D721Med (cell line): ENCODE measurements around the gene DKK1.

Experiments used
- DNase-seq: peaks from one replicate; pipeline ENCODE4 v3.0.0; 2011; ENCODE audit warnings: low spot score; ENCODE audit not compliant: insufficient read length
- FAIRE-seq: peaks from 2 replicates; lab custom pipeline; 2011; peaks lifted over from hg19 to GRCh38; lab: Jason Lieb, UNC
- CTCF ChIP-seq: IDR thresholded peaks from 2 replicates; pipeline ENCODE4 v1.5.1; 2012; ENCODE audit warnings: mild to moderate bottlenecking, control low read depth; ENCODE audit not compliant: insufficient read depth; ENCODE audit errors: missing control alignments

The DKK1 gene

GRCh38 chr10:52308251-52309031 lies 5.6 kb upstream of the DKK1 start:
- FAIRE-seq (no peak), DNase-seq (peak; percentile 25)
- peak; percentile 69 for TF ChIP-seq CTCF

- TF ChIP-seq CTCF, result no peak
- DNase-seq, result no peak
- no peak for FAIRE-seq
These were observed 1.2 kb upstream of the DKK1 start for GRCh38 chr10:52312942-52313255.

- no peak for TF ChIP-seq CTCF
- FAIRE-seq (no peak), DNase-seq (no peak)
These were observed 687 bp upstream of the DKK1 start for GRCh38 chr10:52313256-52313932.

- TF ChIP-seq CTCF, result no peak
- FAIRE-seq (no peak), DNase-seq (no peak)
These were observed 906 bp downstream of the DKK1 start for GRCh38 chr10:52314822-52315552.

- FAIRE-seq (no peak), DNase-seq (no peak)
- no peak for TF ChIP-seq CTCF
These were observed 1.9 kb downstream of the DKK1 start for GRCh38 chr10:52316001-52316400.

- no peak for TF ChIP-seq CTCF
- FAIRE-seq, result no peak
- no peak for DNase-seq
These were observed 2.4 kb downstream of the DKK1 start for GRCh38 chr10:52316500-52316899.

GRCh38 chr10:52318136-52318701 lies 4.1 kb downstream of the DKK1 start:
- TF ChIP-seq CTCF, result no peak
- DNase-seq, result no peak

More at GRCh38 chr10:52318136-52318701, 4.1 kb downstream of the DKK1 start:
- FAIRE-seq, result no peak
